DLD1 (cell line): Measurements from ENCODE around the gene PSMD2.

Source experiments
- in situ Hi-C: cut with HindIII; loops from 2 replicates; pipeline ENCODE4 v1.10.0; 2017; ENCODE audit warnings: low sequenced_read_pairs

The PSMD2 gene

GRCh38 chr3:184315871-184316661 is 17.0 kb downstream of the PSMD2 start:
- in situ Hi-C loops: no loop called here

- in situ Hi-C loops: no loop called here
Observed at GRCh38 chr3:184316792-184317191, 17.8 kb downstream of the PSMD2 start.

DNA sequence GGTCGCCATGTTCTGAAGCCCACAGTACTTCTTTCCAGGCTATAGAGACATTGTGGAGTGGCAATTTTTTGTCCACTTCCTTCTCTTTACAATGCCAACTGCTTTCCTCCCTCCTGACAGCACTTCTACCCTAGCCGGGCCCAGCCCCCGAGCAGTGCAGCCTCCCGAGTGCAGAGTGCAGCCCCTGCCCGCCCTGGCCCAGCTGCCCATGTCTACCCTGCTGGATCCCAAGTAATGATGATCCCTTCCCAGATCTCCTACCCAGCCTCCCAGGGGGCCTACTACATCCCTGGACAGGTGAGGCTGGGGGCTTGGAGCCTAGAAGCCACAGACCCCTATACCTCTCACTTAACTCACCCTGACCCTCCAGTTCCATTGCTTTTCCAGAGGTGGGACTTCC is 18.2 kb downstream of the PSMD2 start:
- in situ Hi-C loops: no loop called here

- in situ Hi-C loops: no loop called here
Observed at GRCh38 chr3:184320104-184320445, 21.0 kb downstream of the PSMD2 start.

GRCh38 chr3:184321666-184322065 is 22.6 kb downstream of the PSMD2 start:
- in situ Hi-C loops: no loop called here

DNA sequence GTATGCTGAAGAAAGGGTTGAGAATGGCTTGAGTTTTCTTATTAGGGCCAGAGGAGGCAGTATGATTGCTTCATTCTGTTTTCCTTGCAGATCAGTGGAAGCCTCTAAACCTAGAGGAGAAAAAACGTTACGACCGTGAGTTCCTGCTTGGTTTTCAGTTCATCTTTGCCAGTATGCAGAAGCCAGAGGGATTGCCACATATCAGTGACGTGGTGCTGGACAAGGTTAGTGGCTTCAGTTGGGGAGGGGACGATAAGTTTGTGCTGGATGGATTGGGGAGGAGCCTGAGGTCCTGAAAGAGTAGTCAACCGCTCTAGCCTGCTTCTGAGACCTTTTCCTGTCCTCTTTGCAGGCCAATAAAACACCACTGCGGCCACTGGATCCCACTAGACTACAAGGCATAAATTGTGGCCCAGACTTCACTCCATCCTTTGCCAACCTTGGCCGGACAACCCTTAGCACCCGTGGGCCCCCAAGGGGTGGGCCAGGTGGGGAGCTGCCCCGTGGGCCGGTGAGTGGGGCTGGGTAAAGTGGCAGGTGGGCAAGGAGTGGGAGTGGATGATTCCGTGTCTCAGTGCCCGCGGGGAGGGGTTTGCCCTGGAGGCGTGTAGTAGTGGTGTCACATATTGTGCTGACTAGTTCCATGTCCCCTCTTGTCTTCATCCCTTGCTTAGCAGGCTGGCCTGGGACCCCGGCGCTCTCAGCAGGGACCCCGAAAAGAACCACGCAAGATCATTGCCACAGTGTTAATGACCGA is 23.9 kb downstream of the PSMD2 start:
- in situ Hi-C loops: no loop called here

DNA sequence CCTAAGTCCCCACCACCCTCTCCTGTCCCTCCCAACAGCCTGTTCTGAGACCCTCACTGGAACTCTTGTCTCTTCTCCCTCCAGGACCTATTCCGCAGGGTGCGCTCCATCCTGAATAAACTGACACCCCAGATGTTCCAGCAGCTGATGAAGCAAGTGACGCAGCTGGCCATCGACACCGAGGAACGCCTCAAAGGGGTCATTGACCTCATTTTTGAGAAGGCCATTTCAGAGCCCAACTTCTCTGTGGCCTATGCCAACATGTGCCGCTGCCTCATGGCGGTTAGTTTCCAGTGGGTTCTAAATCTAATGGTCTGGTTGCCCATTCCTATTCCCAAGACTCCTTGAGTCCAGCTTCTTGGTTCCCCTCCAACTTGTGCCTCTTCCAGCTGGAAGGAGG is 24.7 kb downstream of the PSMD2 start:
- in situ Hi-C loops: no loop called here

DNA sequence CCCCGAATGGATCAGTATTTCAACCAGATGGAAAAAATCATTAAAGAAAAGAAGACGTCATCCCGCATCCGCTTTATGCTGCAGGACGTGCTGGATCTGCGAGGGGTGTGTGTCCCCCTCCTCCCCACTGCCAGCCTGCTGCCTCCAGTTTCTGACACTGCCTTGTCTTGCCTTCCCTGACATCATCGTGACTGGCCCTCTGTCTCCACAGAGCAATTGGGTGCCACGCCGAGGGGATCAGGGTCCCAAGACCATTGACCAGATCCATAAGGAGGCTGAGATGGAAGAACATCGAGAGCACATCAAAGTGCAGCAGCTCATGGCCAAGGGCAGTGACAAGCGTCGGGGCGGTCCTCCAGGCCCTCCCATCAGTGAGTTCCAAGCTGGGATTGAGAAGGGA is 26.2 kb downstream of the PSMD2 start:
- in situ Hi-C loops: no loop called here

DNA sequence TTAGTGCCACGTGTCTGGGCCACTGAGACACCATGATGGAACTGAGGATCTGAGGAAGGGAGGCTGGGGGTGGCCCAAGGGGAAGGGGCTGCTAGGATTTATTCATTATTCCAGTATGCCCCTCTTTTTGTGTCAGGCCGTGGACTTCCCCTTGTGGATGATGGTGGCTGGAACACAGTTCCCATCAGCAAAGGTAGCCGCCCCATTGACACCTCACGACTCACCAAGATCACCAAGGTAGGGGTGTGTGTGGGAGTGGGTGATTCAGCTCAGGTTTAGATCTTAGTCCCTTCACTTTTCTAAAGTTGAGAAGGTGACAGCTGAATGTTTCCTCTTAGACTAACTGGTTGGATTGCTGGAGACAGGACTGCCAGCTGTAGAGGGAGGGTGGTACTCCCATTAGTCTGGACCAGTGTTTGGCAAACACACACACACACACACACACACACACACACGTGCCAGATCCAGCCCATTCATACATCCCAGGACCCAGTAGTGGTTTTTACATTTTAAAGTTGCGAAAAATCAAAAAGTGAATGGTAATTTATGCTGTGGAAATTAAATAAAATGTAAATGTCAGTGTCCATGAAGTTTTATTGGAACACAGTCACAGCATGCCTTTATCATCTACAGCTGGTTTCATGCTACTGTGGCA is 26.8 kb downstream of the PSMD2 start:
- in situ Hi-C loops: no loop called here

- in situ Hi-C loops: no loop called here
Observed at GRCh38 chr3:184327171-184327570, 28.1 kb downstream of the PSMD2 start.

- in situ Hi-C loops: no loop called here
Observed at GRCh38 chr3:184328516-184328915, 29.5 kb downstream of the PSMD2 start.

DNA sequence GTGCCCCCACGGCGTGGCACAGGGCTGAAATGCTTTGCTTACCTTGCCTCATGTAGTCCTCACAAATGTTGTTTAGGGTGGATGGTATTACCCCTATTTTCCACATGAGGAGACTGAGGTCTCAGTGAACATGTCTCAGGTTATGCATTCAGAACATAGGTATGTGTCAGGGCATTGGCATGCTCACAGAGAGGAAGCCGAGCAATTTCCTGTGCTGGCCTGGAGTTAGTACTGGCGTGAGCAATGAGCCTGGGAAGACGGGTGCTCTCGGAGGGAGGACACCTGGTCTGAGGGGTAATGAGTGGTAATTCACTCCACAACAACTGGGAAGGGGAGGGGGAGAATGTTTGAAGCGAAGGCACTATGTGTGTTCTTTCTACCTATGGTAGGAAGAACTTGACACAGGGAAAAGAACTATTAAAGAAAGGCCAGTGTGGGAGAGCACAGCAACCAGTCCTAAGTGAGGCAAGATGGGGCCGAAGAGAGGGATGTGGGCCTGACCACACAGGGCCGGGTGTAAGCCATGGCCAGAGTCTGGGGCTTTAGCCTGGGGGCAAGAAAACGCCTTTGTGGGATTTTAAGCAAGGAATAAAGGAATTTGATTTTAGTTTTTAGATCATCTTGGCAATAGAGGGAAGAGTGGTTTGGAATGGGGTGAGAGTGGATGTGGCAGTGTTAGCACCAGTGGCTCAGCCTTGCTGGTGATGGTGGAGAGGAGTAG is 33.5 kb downstream of the PSMD2 start:
- in situ Hi-C loops: no loop called here

DNA sequence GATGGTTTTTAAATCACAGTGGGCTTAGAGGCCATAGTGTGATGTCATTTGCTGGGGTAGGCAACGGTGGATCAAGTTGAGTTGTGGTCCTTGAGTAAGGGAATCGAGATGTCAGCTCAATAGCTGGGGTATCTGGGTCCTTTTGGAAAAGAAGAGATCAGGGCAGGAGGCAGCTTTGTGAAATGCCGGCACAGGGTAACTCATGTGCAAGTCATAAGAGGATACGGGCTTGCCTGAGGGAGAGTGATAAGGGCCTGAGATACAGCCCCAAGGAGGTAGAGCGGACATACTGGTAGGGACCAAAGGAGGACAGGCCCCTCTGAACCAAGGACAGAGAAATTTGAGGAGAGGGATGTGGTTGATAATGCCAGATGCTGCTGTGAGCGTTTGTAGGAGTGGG is 34.1 kb downstream of the PSMD2 start:
- in situ Hi-C loops: no loop called here

GRCh38 chr3:184333700-184334099 is 34.7 kb downstream of the PSMD2 start:
- in situ Hi-C loops: no loop called here

DNA sequence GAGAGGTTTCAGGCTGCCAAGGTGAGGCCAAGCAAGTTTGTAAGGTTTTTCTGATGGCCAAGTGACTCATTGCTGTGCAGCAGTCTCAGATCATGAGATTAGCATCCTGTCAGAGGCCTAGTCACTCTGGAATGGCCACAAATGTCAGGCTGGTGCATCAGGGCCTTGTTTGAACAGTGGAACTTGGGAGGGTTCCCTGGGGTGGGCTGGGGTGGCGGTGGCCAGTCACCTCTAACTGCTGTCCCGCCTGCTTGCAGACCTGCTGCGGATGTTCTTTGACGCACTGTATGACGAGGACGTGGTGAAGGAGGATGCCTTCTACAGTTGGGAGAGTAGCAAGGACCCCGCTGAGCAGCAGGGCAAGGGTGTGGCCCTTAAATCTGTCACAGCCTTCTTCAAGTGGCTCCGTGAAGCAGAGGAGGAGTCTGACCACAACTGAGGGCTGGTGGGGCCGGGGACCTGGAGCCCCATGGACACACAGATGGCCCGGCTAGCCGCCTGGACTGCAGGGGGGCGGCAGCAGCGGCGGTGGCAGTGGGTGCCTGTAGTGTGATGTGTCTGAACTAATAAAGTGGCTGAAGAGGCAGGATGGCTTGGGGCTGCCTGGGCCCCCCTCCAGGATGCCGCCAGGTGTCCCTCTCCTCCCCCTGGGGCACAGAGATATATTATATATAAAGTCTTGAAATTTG is 35.6 kb downstream of the PSMD2 start:
- in situ Hi-C loops: no loop called here

GRCh38 chr3:184335291-184335660 is 36.2 kb downstream of the PSMD2 start:
- in situ Hi-C loops: no loop called here

DNA sequence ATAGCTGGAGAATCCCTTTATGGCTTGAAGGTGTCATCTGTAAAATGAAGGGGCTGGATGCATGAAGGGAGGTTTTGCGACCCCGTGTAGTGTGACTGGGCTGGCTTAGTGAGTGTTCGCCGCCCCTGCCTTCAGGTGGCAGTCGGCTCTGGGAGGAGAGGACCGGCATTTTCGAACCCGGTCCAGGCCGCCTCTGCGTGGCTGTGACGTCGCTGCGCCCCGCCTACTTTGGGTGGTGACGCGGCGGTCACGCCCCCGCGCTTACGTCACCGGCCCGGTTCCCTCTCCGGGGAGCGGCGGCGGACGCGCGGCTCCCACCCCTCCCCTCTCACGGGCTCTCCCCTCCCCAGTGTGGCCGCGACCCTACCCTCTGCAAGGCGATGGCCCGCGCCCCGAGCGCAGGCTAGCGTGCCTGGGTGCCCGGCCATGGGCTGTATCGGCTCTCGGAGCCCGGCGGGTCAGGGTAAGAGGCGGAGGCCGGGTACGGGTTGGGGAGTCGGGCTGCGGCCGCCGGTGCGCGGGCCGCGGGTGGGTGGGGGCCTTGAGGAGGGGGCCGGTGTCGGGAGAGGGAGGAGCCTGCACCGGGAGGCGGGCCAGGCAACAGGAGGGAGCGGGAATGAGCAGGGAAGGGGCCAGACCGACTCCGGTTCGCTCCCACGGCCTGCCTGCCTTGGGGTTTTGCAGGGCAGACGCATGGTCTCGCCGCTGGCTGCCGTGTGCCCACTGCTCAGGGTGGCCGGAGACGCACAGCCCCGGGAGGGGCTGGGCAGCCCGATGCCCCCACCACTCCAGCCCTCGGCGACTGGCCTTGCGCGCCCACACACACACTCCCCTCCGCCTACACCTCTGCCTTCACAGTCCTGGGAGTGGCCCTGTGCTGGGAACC is 36.9 kb downstream of the PSMD2 start:
- in situ Hi-C loops: no loop called here

DNA sequence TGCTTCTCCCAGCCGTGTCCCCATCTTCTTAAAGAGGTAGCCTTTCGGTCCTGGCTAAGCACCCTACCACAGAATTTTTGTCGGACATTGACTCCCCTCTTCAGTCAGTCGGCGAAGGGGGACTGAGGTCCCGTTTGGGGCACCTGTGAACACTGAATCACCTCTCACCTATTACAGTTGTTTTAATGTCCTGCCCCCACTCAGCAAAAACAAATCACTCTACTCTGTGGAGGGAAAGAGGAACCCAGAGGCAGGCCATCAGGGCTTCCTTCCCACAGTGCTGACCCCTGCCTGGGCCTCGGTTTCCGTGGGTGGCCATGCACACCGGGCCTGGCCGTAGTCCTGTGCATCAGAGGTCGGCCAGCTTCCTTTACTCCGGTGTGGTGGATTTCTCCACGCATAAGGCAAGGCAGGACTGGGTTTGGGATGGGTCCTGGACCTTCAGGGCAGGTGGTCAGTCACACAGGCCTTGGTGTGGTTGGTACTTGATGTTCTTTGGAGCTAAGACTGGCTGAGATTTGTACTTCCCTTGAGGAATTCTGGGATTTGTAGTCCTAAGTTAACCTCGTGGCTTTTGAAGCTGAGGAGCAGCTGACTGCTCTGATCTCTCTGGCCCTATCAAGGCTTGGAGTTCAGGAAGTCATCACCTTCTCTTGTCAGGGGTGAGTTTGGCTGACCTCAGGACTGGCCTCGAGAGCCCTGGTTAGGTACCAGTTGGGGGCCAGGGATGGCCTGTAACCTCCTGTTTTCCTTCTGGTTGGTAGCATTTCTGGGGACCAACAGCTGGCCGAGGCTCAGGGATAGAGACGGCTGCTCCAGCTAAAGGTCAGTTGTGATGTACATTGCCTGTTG is 37.7 kb downstream of the PSMD2 start:
- in situ Hi-C loops: no loop called here

DNA sequence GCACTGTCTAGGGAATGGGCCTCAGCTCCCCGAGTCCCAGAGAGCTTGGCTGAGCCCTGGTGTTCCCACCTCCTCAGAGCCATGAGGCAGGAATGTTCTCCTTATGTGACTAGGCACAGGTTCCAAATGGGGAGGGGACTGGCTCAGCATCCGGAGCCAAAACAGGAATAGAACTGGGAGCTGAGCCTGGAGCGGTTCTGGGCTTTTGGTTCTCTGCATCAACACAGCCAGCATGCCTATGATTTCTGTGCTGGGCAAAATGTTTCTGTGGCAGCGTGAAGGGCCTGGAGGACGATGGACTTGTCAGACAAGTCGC is 38.3 kb downstream of the PSMD2 start, which contains the start of gene FAM131A:
Gene FAM131A, plus strand, starts transcription at position 202 of the 316 bp plus-strand sequence. Its CDS starts 31 bp downstream, at position 233.
- in situ Hi-C loops: no loop called here
